ENCODE results near the gene NOL4L.

NOL4L gene

DNA sequence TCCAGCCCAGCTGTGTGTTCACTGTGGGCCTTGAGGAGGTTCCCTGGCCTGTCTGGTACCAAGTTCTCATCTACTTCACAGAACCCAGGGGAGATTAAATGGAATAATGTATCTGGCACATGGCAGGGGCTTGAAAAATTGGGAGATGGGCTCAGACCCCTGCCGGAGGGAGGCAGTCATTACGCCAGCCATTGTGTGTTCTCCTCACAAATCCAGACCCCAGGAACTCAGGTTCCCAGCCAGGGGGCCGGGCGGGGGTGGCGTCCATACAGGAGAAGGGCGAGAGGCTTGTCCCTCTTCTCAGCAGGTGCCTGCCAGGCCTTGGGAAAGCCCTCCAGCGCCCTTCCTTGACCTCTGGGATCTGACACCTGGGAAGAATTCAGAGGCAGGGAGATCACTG, 8.1 kb downstream of the NOL4L start:
- in situ Hi-C loops (cut with MboI; ENCODE audit: low sequenced_read_pairs) = no loop called here

DNA sequence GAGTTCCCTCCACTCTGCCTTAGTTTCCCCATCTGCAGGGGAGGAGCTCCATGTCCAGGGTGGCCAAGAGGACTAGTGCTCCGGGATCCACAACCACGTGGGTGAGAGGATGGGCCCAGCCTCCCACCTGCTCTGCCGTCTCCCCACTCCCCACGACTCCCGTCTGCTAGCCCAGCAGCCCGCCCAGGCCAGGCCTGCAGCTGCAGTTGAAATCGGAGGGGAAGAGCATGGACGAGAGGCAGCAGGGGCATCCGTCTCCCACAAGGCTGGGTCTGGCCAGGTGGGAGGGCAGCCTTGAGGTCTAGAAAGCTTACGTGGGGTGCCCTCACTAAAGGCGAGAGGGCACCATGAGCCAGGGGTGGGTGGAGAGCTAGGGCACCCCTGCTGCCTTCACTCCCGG, 8.6 kb downstream of the NOL4L start:
- in situ Hi-C loops (cut with MboI; ENCODE audit: low sequenced_read_pairs) = no loop called here

DNA sequence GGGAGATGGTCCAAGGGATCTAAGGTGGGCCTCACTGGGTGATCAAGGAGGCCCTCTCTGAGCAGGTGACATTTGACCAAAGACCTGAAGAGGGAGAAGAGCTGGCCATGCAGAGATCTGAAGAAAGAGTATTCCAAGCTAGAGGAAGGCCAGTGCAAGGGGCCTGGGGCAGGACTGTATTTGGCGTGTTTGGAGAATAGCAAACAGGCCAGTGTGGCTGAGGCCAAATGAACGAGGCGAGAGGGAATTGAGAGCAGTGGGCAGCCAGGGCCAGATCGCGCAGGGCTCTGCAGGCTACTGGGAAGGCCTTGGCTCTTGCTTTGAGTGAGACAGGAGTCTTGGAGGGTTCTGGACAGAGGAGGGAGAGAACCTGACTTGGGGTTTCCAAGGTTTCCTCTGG, 9.3 kb downstream of the NOL4L start:
- in situ Hi-C loops (cut with MboI; ENCODE audit: low sequenced_read_pairs) = no loop called here

DNA sequence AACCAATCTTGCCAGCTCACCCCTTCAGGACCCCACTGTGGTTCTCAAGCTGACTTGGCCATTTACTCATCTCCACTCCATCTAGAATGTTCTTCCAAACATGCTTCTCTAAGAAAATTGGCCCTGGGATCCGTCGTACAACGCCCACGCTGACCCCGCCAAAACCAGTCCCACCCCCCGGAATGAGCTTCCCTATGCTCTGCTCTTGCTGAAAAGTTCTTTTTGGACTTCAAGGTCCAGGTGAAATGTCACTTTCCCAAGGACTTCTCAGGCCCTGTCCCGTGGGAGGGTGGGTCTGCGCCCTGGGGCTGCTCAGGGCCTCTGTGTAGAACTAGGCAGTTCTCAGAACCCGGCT, 9.9 kb downstream of the NOL4L start:
- in situ Hi-C loops (cut with MboI; ENCODE audit: low sequenced_read_pairs) = no loop called here

DNA sequence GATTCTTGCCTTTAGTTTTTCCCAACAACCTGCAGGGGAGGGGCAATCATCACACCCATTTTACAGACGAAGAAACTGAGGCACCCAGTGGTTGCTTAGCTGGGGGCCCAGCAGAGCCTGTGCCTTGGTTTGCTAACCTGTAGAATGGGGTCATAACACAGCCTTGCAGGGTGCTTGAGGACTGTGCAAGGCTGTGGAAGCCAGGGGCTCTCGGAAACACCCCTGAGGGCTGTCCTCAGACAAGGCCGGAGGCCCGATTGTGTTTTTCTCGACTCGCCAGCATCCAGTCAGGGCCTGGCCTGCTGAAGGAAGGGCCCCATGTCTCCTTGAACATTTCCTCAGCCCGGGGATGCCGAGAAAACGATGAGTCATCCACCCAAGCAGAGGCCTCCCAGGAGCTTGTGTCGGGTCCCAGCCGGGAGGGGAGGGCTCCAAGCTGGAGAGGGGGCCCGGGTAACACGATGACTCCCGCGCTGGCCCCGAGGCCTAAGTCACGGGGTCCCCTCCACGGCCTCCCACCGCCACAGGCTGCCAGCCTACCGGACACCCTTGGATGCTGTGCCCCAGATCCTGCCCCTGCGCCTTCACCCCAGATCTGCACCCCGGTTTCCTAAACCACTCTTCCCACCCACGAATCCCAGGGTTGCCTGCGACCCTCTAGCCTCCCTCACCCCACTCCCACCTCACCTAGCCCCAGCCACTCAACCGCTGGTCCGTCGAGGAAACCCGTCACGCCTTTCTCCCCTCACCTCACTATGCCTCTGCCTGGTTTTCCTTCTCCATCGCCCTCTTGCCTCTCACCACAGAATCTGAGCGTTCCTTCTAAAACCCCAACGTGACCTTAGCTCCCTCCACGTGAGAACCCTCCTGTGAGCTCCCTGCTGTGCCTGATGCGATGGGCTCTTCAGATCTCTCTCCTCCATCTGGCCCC, 10.6 kb downstream of the NOL4L start:
- in situ Hi-C loops (cut with MboI; ENCODE audit: low sequenced_read_pairs) = no loop called here

DNA sequence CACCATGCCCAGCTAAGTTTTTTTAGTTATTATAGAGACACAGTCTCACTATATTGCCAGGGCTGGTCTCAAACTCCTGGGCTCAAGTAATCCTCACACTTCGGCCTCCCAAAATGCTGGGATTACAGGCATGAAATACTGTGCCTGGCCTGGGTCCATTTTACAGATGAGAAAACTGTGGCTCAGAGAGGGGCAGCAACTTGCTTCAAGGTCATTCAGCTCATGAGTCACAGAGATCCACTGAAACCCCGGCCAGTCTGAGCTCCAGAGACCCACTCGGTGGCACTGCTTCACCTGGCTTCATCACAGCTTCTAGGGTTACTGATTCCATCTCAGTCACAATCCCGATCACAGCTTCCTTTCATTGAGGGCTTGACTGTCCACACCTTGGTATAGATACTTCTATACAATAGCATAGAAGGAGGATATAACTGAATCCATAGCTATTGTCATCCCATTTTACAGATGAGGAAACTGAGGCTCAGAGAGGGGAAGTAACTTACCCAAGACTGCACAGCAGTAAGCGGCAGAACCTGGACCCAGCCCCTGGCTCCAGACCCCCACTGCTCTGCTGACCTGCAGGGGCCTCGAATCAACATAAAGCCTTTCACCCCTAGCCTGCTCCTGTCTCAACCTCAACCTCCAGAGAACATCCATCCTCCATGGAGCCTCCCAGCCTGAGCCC, 11.8 kb downstream of the NOL4L start:
- in situ Hi-C loops (cut with MboI; ENCODE audit: low sequenced_read_pairs) = no loop called here

DNA sequence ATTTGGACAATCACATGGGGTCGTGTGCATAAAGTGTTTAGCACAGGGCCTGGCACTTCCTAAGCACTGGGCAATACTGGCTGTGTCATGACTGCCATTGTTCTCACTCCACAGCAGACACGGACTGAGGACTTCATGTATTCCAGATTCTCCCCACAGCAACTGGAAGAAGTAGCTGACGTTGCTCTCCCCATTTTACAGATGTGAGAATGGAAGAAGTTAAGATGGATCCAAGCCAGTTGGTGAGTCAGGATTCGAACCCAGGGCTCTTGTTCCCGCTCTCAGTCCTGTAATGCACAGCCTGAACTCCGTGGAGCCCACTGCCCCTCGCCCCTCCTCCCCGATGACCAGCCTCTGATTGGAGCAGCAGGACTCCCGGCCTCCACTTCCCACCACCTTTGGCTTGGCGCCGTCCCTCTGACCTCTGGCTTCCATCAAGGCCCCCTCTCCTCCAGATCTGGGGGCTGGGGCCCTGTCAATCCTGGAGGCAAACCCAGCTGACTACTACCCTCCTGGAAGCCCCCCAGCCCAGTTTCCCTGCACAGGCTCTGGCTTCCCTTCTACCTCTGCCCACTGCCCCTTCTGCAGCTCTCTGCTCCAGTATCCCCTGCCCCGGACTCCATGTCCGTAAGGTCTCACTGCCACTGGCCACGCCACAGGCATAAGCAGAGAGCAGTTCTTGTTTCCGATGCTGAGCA, 12.7 kb downstream of the NOL4L start:
- in situ Hi-C loops (cut with MboI; ENCODE audit: low sequenced_read_pairs) = no loop called here

DNA sequence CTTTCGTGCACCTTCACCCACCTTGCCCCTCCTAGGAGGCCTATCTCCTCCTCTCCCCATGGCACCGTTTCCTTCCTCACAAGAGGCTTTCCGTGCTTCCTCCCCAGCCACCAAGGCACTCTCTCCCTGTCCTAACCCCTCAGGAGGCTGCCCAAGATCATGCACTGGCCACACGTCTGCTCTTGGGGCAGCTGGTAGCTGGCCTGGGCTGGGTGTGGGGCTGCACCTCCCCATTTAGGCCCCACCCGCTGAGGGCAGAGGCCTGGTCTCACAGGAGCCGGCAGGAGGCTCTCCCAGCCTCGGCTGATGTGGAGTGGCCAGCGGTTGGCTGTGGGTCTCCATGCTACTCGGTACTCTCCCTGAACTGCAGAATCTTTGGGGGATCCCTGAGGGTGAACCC, 13.6 kb downstream of the NOL4L start:
- in situ Hi-C loops (cut with MboI; ENCODE audit: low sequenced_read_pairs) = no loop called here

DNA sequence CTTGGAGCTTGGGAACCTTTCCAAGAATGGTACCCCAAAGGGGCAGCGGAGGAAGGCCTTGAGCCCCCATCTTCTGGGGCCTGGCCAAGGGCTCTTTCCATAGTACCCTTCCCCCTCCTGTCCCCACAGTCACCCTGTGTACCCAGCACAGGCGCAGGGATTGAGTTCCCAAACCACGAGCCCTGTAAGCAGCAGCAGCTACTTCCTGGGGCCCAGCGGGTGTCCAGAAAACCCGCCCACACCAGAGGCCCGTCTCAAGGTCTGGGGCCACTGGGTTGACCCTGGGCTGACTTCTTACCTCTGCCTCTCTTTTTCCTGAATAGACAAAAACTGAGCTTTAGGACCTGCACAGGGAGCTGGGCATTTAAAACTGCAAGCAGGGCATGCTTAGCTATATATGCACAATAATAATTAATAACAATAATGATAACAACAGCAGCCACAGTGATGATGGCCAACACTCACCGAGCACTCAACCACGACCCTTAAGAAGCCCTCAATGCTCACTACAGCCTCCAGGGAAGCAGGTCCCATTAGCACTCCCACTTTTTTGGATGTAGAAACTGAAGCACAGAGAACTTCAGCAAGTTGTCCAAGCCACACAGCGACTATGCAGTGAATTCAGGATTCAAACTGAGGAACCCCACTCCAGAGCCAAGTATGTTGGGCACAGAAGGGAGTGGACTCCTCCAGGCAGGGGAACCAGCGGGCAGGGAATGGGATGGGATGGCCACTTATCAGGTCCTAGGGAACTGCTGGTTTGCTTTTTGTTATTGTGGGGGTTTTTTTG, 14.5 kb downstream of the NOL4L start:
- in situ Hi-C loops (cut with MboI; ENCODE audit: low sequenced_read_pairs) = no loop called here

DNA sequence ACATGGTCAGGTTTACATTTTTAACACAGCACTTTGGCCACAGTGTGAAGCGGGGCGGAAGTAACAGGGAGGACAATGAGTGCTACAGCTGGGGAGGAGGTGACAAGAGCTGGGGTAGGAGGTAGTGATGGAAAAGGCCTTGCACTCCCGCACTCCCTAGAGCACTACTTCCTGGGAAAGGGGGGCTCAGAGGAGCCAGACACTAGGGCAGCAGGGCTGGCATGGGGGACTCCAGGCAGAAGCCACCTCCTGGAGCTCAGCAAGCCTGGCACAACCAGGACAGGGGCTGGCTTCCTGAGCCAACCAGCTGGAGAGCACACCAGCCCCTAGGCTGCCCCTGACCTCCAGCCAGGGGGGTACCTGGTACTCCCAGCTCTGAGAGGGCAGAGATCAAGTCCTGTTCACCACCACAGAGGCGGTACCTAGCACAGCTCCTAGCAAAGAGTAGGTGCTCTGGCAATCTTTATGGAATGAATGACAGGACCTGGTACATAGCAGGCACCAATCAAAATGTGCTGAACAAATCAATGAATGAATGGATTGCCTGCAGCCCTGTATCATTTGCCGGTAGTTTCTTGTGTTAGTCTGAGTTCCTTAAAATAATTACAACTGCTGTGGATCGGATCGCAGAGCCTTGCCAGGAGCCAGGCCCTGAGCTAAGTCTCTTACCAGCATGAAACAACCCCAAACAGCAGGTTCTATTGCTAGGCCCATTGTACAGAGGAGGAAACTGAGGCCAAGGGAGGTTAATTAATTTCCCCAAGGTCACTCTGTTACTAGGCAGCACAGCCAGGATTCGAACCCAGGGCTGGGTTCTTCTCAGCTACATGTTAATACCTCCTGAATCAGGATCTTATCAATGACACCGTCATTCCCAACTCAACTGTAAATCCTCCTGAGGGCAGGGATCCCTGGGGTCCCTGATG, 15.5 kb downstream of the NOL4L start:
- in situ Hi-C loops (cut with MboI; ENCODE audit: low sequenced_read_pairs) = no loop called here

DNA sequence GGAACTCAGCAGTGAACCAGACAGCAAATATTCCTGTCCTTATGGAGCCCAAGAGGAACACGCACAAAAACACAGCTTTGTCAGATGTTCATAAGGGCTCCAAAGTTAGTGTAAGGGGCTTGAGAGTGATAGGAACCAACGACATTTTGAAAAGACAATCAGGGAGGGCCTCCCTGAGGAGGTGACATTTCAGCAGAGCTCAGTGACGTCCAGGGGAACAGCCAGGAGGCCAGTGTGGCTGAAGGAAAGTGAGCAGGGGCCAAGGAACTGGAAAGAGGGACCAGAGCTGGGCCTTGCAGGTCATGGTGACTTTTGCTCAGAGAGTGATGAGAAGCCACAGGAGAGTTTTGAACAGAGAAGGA, 16.1 kb downstream of the NOL4L start:
- in situ Hi-C loops (cut with MboI; ENCODE audit: low sequenced_read_pairs) = no loop called here

DNA sequence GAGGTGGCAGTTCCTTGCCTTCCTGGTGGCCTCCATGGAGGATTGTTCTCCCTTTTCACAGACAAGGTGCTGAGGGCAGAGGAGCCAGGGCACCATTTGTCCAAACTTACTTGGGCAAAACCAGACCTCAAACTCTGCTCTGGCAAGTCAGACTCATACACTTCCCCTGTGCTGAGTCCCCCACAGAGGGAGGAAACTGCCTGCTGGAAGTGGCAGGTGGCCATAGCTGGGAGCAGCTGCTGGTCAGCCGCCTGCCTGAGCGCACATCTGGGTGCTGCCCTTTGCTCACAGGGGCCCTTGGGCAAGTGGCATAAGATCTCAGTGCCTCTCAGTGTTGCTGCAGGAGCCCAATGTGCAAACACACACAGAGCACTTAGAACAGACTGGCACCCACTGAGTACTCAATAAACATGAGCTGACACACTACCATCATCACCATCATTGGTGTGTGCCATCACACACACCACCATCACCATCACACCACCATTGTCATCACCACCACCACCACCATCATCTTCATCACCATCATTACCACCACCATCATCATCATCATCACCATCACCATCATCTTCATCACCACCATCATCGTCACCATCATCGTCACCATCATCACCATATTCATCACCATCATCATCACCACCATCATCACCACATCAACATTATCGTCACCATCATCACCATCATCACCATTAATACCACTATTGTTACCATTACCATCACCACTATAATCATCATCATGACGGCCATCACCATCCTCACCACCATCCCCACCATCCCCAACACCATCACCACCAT, 17.6 kb downstream of the NOL4L start:
- in situ Hi-C loops (cut with MboI; ENCODE audit: low sequenced_read_pairs) = no loop called here

DNA sequence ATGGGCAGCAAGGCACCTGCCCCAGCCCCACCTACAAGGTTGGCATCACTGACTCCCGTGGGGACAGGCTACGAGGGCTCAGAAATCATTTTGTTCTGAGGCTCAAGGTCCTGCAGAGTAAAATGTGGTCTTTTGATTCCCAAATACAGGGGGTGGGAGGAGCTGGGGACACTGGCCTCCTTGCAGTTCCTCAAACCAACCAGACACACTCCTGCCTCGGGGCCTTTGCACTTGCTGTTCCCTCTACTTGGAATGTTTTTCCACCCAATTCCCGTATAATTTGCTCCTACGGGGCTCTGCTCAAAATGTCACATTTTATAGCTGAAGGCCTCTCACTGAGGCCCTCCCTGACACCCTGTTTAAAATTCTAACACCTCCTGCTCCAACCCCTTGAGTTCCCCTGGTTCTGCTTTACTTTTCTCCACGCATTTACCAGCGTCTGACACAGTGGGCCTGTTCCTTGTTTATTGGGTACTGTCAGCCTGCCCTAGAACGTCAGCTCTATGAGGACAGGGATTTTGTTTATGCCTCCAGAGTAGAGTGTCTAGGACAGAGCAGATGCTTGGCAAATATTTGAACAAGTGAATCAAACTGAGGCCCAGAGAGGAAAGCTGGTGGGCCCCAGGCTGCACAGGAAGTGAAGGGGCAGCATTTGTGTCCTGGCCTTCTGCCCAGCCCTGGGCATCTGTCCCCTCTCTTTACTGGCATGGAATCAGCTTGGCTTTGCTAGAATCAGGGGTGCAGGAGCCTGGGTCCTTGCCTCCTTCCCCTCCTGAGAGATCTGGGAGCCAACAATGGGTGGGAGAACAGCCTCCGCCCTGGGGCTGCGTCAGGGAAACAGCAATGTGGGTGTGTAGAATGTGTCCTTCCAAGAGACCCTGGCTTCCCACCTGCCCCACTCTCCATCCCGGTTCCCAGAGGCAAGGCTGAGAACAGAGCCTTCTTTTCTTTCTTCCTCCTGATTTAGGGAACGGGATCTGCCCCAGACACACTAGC, 18.5 kb downstream of the NOL4L start:
- in situ Hi-C loops (cut with MboI; ENCODE audit: low sequenced_read_pairs) = no loop called here

DNA sequence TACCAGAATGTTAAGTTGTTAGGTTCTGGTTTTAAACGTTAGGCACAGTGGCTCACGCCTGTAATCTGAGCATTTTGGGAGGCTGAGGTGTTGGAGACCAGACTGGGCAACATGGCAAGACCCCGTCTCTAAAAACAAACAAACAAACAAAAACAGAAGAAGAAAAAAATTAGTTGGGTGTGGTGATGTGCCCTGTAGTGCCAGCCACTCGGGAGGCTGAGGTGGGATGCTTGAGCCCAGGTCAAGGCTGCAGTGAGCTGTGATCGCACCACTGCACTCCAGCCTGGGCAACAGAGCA, 19.4 kb downstream of the NOL4L start:
- in situ Hi-C loops (cut with MboI; ENCODE audit: low sequenced_read_pairs) = no loop called here

DNA sequence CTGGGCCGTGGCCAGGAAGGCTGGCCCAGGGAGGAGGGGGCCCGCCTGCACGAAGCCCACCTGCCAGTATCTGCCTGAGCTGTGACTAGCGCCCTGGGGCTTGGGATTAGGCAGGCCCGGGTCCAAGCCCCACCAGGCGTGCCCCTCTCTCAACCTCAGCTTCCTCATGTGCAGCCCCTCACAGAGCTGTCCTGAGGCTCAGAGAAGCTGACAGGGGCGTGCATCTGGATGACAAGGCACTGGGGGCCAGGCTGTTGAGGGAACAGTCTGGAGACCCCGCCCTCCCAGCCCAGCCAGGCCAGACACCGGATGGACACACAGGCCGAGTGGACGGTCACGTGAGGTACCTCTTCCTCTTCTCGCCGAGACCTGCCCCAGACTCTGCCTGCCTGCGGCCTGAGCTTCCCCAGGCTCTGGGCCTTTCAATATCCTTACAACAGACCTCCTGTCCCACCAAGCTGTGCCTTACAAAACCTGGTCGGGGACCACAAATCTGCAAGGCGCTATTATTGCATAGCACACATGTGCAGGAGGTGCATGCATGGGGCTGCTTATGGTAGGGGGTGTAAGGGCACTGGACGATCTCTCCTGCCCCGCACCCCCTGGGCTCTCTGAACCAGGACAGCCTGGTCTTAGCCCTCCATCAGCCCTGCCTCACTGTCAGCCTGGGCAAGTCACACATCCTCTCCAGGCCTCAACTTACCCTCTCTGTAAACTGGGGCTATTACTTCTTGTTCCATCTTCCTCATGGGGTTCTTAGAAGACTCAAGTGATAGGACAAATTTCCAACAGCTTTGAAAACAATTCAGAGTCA, 20.0 kb downstream of the NOL4L start:
- in situ Hi-C loops (cut with MboI; ENCODE audit: low sequenced_read_pairs) = no loop called here

DNA sequence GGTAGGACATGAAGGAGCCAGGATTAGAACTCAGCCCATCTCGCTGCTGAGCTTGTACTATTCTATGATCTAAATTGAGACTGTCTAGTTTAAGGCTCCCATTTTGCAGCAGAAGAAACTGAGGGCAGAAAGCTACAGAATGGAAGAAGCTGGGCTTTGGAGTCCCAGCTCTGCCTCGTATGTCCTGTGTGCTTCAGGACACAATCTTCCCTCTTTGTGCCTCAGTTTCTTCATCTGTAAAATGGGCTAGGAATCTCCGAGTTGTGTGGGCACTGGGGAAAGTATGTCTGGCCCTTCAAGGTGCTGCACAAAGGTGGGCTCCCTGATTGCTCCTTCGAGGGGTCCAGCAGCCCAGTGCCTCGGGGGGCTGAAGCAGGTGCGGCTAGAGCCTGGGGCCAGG, 20.7 kb downstream of the NOL4L start:
- in situ Hi-C loops (cut with MboI; ENCODE audit: low sequenced_read_pairs) = no loop called here

Data from hTERT RPE-1 (cell line).